Prostate gland (tissue), 2 donors: Measurements from ENCODE around the gene COL5A1.

Experiments
- POLR2A ChIP-seq: fragments of 450-650 bp; IDR thresholded peaks from one replicate; pipeline ENCODE4 v1.6.1; 2016; ENCODE audit warnings: antibody characterized with exemption, mild to moderate bottlenecking
- POLR2AphosphoS5 ChIP-seq: sonication (generic); formaldehyde crosslinking; IDR thresholded peaks from one replicate; pipeline ENCODE4 v1.6.1; 2017; ENCODE audit warnings: antibody characterized with exemption
- TF ChIP-seq, protein P1 (sequence below), 4 experiments: fragments of 200-600 bp in 2 of 4; fragments of 450-650 bp in 2 of 4; sonication (generic) in 2 of 4; IDR thresholded peaks; 1 replicate in 3 of 4; 2 replicates in 1 of 4; pipeline ENCODE4 v1.5.1; 2016 to 2019; ENCODE audit warnings: antibody characterized with exemption in 4 of 4, mild to moderate bottlenecking in 2 of 4, moderate library complexity in 2 of 4

DNA sequence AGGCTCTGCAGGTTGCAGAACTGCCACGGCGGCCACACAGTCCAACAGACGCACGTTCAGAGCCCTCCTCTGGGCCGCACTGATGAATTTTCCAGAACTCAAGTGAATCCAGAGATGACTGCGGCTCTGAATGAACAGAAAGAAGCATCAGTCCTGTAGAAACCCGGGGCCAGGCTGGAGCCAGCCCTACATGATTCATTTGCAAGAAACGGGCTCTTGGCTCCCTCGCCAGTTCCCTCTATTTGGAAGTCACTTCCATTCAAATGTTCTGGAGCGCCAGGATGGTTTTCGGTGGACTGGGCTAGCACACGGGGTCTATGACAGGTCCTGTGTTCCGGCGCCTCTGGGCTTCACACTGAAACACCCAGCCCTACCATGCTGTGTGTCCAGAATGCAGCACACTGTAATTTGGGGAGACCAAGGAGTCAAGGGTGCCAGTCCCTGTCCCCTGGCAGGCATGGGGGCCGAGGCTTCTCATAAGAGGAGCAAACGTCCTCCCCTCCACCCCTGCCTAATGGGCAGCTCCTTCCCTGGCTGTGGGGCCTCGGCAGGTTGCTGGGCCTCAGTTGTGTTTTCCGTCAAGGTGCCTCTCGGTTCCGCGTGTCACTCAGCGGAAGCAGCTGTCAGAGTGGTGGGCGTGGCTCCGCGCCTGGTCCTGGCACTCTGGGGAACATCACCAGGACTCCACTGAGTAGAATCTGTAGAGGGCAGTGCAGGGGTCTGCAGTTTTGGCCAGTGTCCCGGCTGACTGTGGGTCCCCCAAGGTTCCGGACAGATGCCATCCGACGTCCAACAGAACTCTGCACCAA is 18.1 kb upstream of the COL5A1 start:
- TF ChIP-seq, protein P1, sequence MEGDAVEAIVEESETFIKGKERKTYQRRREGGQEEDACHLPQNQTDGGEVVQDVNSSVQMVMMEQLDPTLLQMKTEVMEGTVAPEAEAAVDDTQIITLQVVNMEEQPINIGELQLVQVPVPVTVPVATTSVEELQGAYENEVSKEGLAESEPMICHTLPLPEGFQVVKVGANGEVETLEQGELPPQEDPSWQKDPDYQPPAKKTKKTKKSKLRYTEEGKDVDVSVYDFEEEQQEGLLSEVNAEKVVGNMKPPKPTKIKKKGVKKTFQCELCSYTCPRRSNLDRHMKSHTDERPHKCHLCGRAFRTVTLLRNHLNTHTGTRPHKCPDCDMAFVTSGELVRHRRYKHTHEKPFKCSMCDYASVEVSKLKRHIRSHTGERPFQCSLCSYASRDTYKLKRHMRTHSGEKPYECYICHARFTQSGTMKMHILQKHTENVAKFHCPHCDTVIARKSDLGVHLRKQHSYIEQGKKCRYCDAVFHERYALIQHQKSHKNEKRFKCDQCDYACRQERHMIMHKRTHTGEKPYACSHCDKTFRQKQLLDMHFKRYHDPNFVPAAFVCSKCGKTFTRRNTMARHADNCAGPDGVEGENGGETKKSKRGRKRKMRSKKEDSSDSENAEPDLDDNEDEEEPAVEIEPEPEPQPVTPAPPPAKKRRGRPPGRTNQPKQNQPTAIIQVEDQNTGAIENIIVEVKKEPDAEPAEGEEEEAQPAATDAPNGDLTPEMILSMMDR (IDR thresholded peaks at IDR 0.05), result no peak
- TF ChIP-seq POLR2A (no peak), POLR2AphosphoS5 (no peak)
